Mammary epithelial cell (primary cell): ENCODE results near the gene PCNP.
"Not testable (repeated sequence)": the region's sequence is repeated elsewhere in the genome, so short reads cannot be mapped to it uniquely, and the experiment has no call there.

Experiments
- CTCF ChIP-seq, 2 donors: IDR thresholded peaks in 1 of 2; conservative IDR thresholded peaks in 1 of 2; 2 replicates each; pipeline ENCODE4 v1.5.1; 2011 to 2012; ENCODE audit warnings: inconsistent platforms in 2 of 2, low read length in 2 of 2, mild to moderate bottlenecking in 2 of 2, control low read depth in 1 of 2, low read depth in 1 of 2; ENCODE audit not compliant: insufficient read depth in 1 of 2; ENCODE audit errors: extremely low read depth in 1 of 2
- EZH2 ChIP-seq: IDR thresholded peaks from 2 replicates; pipeline ENCODE4 v1.6.1; 2012; ENCODE audit warnings: low read length, inconsistent platforms, borderline replicate concordance

- not testable (repeated sequence) for TF ChIP-seq EZH2; CTCF (conservative IDR thresholded peaks at IDR 0.05 in 1 of 2, IDR thresholded peaks at IDR 0.05 in 1 of 2; ENCODE audit: extremely low read depth in 1 of 2, insufficient read depth in 1 of 2, low read depth in 1 of 2, low read length in 2 of 2)
These were observed 31.4 kb downstream of the PCNP start for GRCh38 chr3:101605398-101605797.
